Vagina (tissue), 2 donors: ENCODE data around the gene MVK. TPM values are rescaled to one million over a fixed set of nuclear protein-coding genes. Genes with fewer than 3 reads are reported as not detected.
A peak's percentile ranks its signal among the peaks of the same experiment; 100 is the strongest.

Experiments
- DNase-seq, 2 donors: peaks; one replicate each; pipeline ENCODE4 v3.0.0-alpha.2; 2017; ENCODE audit errors: extremely low spot score in 2 of 2
- H3K27ac ChIP-seq: fragments of 200-600 bp; sonication (generic); one replicate; pipeline ENCODE4 v1.5.1; 2019
- H3K27me3 ChIP-seq: fragments of 200-600 bp; sonication (generic); one replicate; pipeline ENCODE4 v1.5.1; 2019
- H3K36me3 ChIP-seq, 2 donors: fragments of 200-600 bp; sonication (generic); one replicate each; pipeline ENCODE4 v1.5.1; 2017 to 2019
- H3K4me1 ChIP-seq: fragments of 200-600 bp; sonication (generic); one replicate; pipeline ENCODE4 v1.5.1; 2019
- H3K4me3 ChIP-seq, 2 donors: fragments of 200-600 bp; sonication (generic); 1 replicate in 1 of 2; 2 replicates in 1 of 2; pipeline ENCODE4 v1.5.1; 2016 to 2019
- H3K9me3 ChIP-seq: fragments of 200-600 bp; sonication (generic); one replicate; pipeline ENCODE4 v1.5.1; 2019
- CTCF ChIP-seq, 3 experiments: fragments of 450-650 bp in 2 of 3; fragments of 200-600 bp in 1 of 3; sonication (generic) in 1 of 3; IDR thresholded peaks; one replicate each; pipeline ENCODE4 v1.5.1; 2017 to 2019; ENCODE audit warnings: antibody characterized with exemption in 3 of 3, mild to moderate bottlenecking in 2 of 3, moderate library complexity in 2 of 3
- POLR2A ChIP-seq, 2 donors: fragments of 450-650 bp; IDR thresholded peaks; one replicate each; pipeline ENCODE4 v1.6.1; 2017; ENCODE audit warnings: antibody characterized with exemption in 2 of 2, mild to moderate bottlenecking in 2 of 2, moderate library complexity in 2 of 2
- POLR2AphosphoS5 ChIP-seq, 2 donors: sonication (generic); formaldehyde crosslinking; IDR thresholded peaks; one replicate each; pipeline ENCODE4 v1.9.0; 2017; ENCODE audit warnings: antibody characterized with exemption in 2 of 2, mild to moderate bottlenecking in 2 of 2, low read depth in 1 of 2; ENCODE audit not compliant: insufficient read depth in 1 of 2
- intact Hi-C: fragments of 100-400 bp; cut with DNase I; formaldehyde crosslinking; loops from one replicate; pipeline ENCODE4 v1.15.1; 2023
- total RNA-seq: library from RNA; depleted of rRNA; stranded (reverse); fragments of >200 nt; gene quantifications from one replicate; pipeline ENCODE4 v1.2.3, GENCODE V29; 2016

MVK gene
- total RNA-seq: 24.1 TPM

- Histone ChIP-seq H3K4me1 (peaks cover 27% of the 10 kb centered on the region), H3K27ac (peak within 1 kb of the TSS; percentile 83), H3K9me3 (no peaks in the 10 kb centered on the region), H3K27me3 (no peaks in the 10 kb centered on the region), H3K4me3 (peak within 1 kb of the TSS; percentile 86 to 93), H3K36me3 (peaks cover 0 to 20% of the 10 kb centered on the region in 2 donors)
- TF ChIP-seq POLR2A (IDR thresholded peaks at IDR 0.05) (peak in 1 of 2 donors; percentile 32), POLR2AphosphoS5 (IDR thresholded peaks at IDR 0.05; ENCODE audit: insufficient read depth in 1 of 2, low read depth in 1 of 2) (peak; percentile 90 to 95), CTCF (IDR thresholded peaks at IDR 0.05) (no peak)
- intact Hi-C loops: no loop called here
- DNase-seq: peak in 1 of 2 donors; percentile 99
Measured at GRCh38 chr12:109573029-109573913, at the start of gene MVK, which contains the start of gene MMAB. Gene MVK (plus strand): TSS chr12:109573794. CDS start chr12:109574823, 1,029 bp downstream. Gene MMAB (minus strand): TSS chr12:109573504. CDS start chr12:109573480, 24 bp downstream.

- no peak overlapping the region for H3K4me3 ChIP-seq
Measured at GRCh38 chr12:109524466-109525278, 48.9 kb upstream of the MVK start.

GRCh38 chr12:109525279-109525585, 48.4 kb upstream of the MVK start:
- Histone ChIP-seq H3K36me3 (peaks cover 6 to 81% of the 10 kb centered on the region in 2 donors), H3K4me3 (no peak overlapping the region), H3K27me3 (no peaks in the 10 kb centered on the region), H3K4me1 (no peaks in the 10 kb centered on the region), H3K9me3 (no peaks in the 10 kb centered on the region), H3K27ac (no peak overlapping the region)
- DNase-seq: no peak
- TF ChIP-seq POLR2A (IDR thresholded peaks at IDR 0.05): no peak
- TF ChIP-seq POLR2AphosphoS5 (IDR thresholded peaks at IDR 0.05; ENCODE audit: insufficient read depth in 1 of 2, low read depth in 1 of 2): no peak
- TF ChIP-seq CTCF (IDR thresholded peaks at IDR 0.05): no peak
- intact Hi-C loops: loop anchor here (10.0 kb wide), 1 partner anchor 250 kb away; no protein-coding TSS in a partner anchor

More at GRCh38 chr12:109524466-109525278, 48.9 kb upstream of the MVK start:
- Histone ChIP-seq H3K36me3 (peaks cover 6 to 80% of the 10 kb centered on the region in 2 donors), H3K9me3 (no peaks in the 10 kb centered on the region), H3K27me3 (no peaks in the 10 kb centered on the region), H3K27ac (no peak overlapping the region), H3K4me1 (no peaks in the 10 kb centered on the region)
- DNase-seq: no peak
- intact Hi-C loops: loop anchor here (10.0 kb wide), 1 partner anchor 250 kb away; no protein-coding TSS in a partner anchor
- TF ChIP-seq CTCF (IDR thresholded peaks at IDR 0.05) (no peak), POLR2A (IDR thresholded peaks at IDR 0.05) (no peak), POLR2AphosphoS5 (IDR thresholded peaks at IDR 0.05; ENCODE audit: insufficient read depth in 1 of 2, low read depth in 1 of 2) (no peak)

- H3K4me1 ChIP-seq: no peaks in the 10 kb centered on the region
- no peak overlapping the region for H3K4me3 ChIP-seq
- intact Hi-C loops: loop anchor here (10.0 kb wide), 1 partner anchor 247 kb away; no protein-coding TSS in a partner anchor
- no peaks in the 10 kb centered on the region for H3K9me3 ChIP-seq
- DNase-seq: no peak
- peaks cover under 1 to 85% of the 10 kb centered on the region in 2 donors for H3K36me3 ChIP-seq
- no peak for TF ChIP-seq CTCF (IDR thresholded peaks at IDR 0.05)
- H3K27ac ChIP-seq: no peak overlapping the region
- no peaks in the 10 kb centered on the region for H3K27me3 ChIP-seq
Measured at GRCh38 chr12:109527489-109528123, 46.0 kb upstream of the MVK start.
